Measurements from ENCODE around the gene PFN3. TPM values are rescaled to one million over a fixed set of nuclear protein-coding genes. Genes with fewer than 3 reads are reported as not detected.

PFN3 gene
- total RNA-seq, 3 donors from 2014 or later (not counting 1 experiment from before 2014, with no cell fraction given) = not detected

GRCh38 chr5:177409043-177409801, 8.8 kb upstream of the PFN3 start, which contains the start of gene F12:
F12 (minus strand) TSS chr5:177409564; CDS start chr5:177409527, 37 bp downstream.
- Histone ChIP-seq H3K9me3 (ENCODE audit: control insufficient read depth, insufficient read depth, low read length) (no peaks in the 10 kb centered on the region), H3K36me3 (ENCODE audit: control insufficient read depth, insufficient read depth, low read length) (no peaks in the 10 kb centered on the region), H3K4me3 (ENCODE audit: low read length) (no peak within 1 kb of the TSS), H3K4me1 (ENCODE audit: control insufficient read depth, insufficient read depth, low read length) (peaks cover 71% of the 10 kb centered on the region), H3K27ac (ENCODE audit: low read length) (peak within 1 kb of the TSS; percentile 62), H3K27me3 (ENCODE audit: control insufficient read depth, insufficient read depth, low read length) (no peaks in the 10 kb centered on the region)
- ATAC-seq (no peak), DNase-seq (no peak)
- peak within 1 kb of the TSS; percentile 35 for H3K4me3 Mint-ChIP-seq
- peak within 1 kb of the TSS; percentile 80 to 81 for H3K27ac Mint-ChIP-seq
- intact Hi-C loops (cut with micrococcal nuclease) = no loop called here
- H3K4me1 Mint-ChIP-seq = peaks cover 59 to 77% of the 10 kb centered on the region in 2 donors
- no peaks in the 10 kb centered on the region for H3K27me3 Mint-ChIP-seq (ENCODE audit: low read depth in 2 of 2)
- WGBS (ENCODE audit: insufficient coverage) = 98% methylated on average over 9 of the region's 9 CpGs
- H3K9me3 Mint-ChIP-seq = no peaks in the 10 kb centered on the region
- no peaks in the 10 kb centered on the region for H3K36me3 Mint-ChIP-seq
- TF ChIP-seq CTCF (IDR thresholded peaks at IDR 0.05) = no peak

- peaks cover 13 to 17% of the 10 kb centered on the region in 2 donors for H3K27me3 Mint-ChIP-seq (ENCODE audit: low read depth in 2 of 2)
- DNase-seq = peak; percentile 29 to 38
- Histone ChIP-seq H3K4me3 (ENCODE audit: low read length) (no peak overlapping the region), H3K27ac (ENCODE audit: low read length) (peak overlapping the region; percentile 2), H3K36me3 (ENCODE audit: control insufficient read depth, insufficient read depth, low read length) (no peaks in the 10 kb centered on the region), H3K9me3 (ENCODE audit: control insufficient read depth, insufficient read depth, low read length) (no peaks in the 10 kb centered on the region), H3K27me3 (ENCODE audit: control insufficient read depth, insufficient read depth, low read length) (peaks cover 19% of the 10 kb centered on the region), H3K4me1 (ENCODE audit: control insufficient read depth, insufficient read depth, low read length) (peaks cover 65% of the 10 kb centered on the region)
- ATAC-seq = peak; percentile 19 to 42 (median 23)
- H3K4me3 Mint-ChIP-seq = peak overlapping the region; percentile 57
- no peaks in the 10 kb centered on the region for H3K36me3 Mint-ChIP-seq
- H3K9me3 Mint-ChIP-seq = no peaks in the 10 kb centered on the region
- peak overlapping the region; percentile 70 to 84 for H3K27ac Mint-ChIP-seq
- TF ChIP-seq CTCF (IDR thresholded peaks at IDR 0.05) = no peak
- H3K4me1 Mint-ChIP-seq = peaks cover 49 to 58% of the 10 kb centered on the region in 2 donors
- 5% methylated on average over 5 of the region's 5 CpGs for WGBS (ENCODE audit: insufficient coverage)
- intact Hi-C loops (cut with micrococcal nuclease) = no loop called here
Measured at GRCh38 chr5:177405805-177406204, 5.3 kb upstream of the PFN3 start.

GRCh38 chr5:177405312-177405711, 4.9 kb upstream of the PFN3 start:
- peak overlapping the region; percentile 2 for H3K27ac ChIP-seq (ENCODE audit: low read length)
- Mint-ChIP-seq H3K4me1 (peaks cover 45 to 53% of the 10 kb centered on the region in 2 donors), H3K27me3 (ENCODE audit: low read depth in 2 of 2) (peaks cover 13 to 17% of the 10 kb centered on the region in 2 donors)

More at GRCh38 chr5:177405312-177405711, 4.9 kb upstream of the PFN3 start:
- intact Hi-C loops (cut with micrococcal nuclease) = no loop called here
- 53% methylated on average over 2 of the region's 2 CpGs for WGBS (ENCODE audit: insufficient coverage)
- Histone ChIP-seq H3K36me3 (ENCODE audit: control insufficient read depth, insufficient read depth, low read length) (no peaks in the 10 kb centered on the region), H3K27me3 (ENCODE audit: control insufficient read depth, insufficient read depth, low read length) (peaks cover 20% of the 10 kb centered on the region), H3K4me3 (ENCODE audit: low read length) (no peak overlapping the region), H3K9me3 (ENCODE audit: control insufficient read depth, insufficient read depth, low read length) (no peaks in the 10 kb centered on the region), H3K4me1 (ENCODE audit: control insufficient read depth, insufficient read depth, low read length) (peaks cover 60% of the 10 kb centered on the region)
- Mint-ChIP-seq H3K4me3 (peak overlapping the region; percentile 57), H3K9me3 (no peaks in the 10 kb centered on the region), H3K36me3 (no peaks in the 10 kb centered on the region), H3K27ac (peak overlapping the region; percentile 62 to 84)
- TF ChIP-seq CTCF (IDR thresholded peaks at IDR 0.05) = no peak
- peak in 1 of 2 donors; percentile 21 for DNase-seq
- no peak for ATAC-seq
